HG03175 (cell line): Measurements from ENCODE around the gene CREB5.
"Not testable (repeated sequence)": the region's sequence is repeated elsewhere in the genome, so short reads cannot be mapped to it uniquely, and the experiment has no call there.

Source experiments
- ATAC-seq: cut with Tn5 transposase; IDR thresholded peaks from one replicate; pipeline ENCODE4 v1.9.1; 2021; ENCODE audit warnings: mild to moderate bottlenecking, moderate library complexity; ENCODE audit not compliant: unreplicated experiment

Gene CREB5

GRCh38 chr7:28411876-28412662 lies at the start of gene CREB5:
Gene CREB5 (plus strand): TSS chr7:28412518. CDS start chr7:28412915, 397 bp downstream.
- no peak for ATAC-seq

- no peak for ATAC-seq
Observed at GRCh38 chr7:28362812-28363211, 49.5 kb upstream of the CREB5 start.

GRCh38 chr7:28364082-28364481 lies 48.2 kb upstream of the CREB5 start:
- no peak for ATAC-seq

- no peak for ATAC-seq
Observed at GRCh38 chr7:28369523-28369922, 42.8 kb upstream of the CREB5 start.

GRCh38 chr7:28371846-28372245 lies 40.5 kb upstream of the CREB5 start:
- no peak for ATAC-seq

DNA sequence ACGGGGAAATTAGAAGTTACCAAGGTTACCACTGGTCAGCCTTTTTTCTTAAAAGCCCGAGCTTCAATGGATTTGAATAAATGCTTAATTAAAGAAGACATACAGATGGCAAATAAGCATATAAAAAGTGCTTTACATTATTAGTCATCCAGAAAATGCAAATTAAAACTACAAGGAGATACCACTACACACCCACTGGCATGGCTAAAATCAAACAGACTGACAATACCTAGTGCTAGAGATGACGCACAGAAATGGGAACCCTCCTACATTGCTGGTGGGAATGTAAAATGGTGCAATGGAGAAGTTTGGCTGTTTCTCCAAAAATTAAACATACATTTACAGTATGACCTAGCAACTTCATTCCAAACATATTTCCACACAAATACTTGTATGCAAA lies 38.3 kb upstream of the CREB5 start:
- ATAC-seq = no peak

- no peak for ATAC-seq
Observed at GRCh38 chr7:28375729-28376128, 36.6 kb upstream of the CREB5 start.

GRCh38 chr7:28376634-28377033 lies 35.7 kb upstream of the CREB5 start:
- no peak for ATAC-seq

DNA sequence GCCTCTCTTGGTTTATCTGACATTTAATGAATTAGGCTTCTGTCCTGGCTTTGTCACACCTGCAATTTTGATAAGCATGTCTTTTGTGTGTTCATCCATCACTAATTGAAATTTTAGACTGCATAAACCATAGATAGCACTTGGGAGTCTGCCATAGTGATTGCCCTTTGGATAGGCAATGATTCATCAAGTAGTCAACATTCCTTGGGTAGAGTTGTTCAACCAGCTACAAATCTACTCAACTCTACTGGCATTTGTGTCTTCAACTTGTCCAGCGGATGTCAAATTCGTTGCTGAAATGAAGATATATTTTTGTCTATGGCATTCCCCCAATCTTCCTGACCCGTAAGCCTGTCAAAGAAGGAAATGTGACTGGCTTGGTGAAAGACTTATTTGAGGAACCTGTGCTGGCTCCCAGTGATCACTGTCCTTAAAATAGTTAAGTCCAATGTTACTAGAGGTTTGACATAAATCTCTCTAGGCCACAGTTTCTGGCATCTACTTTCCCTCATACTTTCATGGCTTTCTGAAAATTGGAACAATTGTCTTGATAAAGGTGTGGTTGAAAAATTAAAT lies 33.7 kb upstream of the CREB5 start:
- ATAC-seq = no peak

- no peak for ATAC-seq
Observed at GRCh38 chr7:28381466-28381865, 30.9 kb upstream of the CREB5 start.

GRCh38 chr7:28382144-28382543 lies 30.2 kb upstream of the CREB5 start:
- no peak for ATAC-seq

DNA sequence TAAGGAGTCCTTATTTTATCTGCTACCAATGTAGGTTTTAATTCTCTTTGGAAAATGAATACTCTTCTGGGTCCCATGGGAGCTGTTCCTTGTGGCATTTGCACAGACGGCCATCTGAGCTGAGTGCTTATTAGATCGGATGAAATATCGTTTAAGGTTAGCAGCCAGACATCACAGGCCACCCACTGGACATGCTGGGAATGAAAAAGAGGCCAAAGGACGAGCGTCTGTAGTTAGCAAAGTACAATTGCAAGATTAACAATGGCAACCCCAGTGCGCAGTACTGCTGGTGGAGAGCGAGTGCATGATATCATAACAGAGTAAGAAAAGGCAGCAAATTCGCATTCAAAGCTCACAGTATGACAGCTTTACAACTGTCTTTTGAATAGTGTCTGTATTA lies 28.3 kb upstream of the CREB5 start:
- ATAC-seq = no peak

DNA sequence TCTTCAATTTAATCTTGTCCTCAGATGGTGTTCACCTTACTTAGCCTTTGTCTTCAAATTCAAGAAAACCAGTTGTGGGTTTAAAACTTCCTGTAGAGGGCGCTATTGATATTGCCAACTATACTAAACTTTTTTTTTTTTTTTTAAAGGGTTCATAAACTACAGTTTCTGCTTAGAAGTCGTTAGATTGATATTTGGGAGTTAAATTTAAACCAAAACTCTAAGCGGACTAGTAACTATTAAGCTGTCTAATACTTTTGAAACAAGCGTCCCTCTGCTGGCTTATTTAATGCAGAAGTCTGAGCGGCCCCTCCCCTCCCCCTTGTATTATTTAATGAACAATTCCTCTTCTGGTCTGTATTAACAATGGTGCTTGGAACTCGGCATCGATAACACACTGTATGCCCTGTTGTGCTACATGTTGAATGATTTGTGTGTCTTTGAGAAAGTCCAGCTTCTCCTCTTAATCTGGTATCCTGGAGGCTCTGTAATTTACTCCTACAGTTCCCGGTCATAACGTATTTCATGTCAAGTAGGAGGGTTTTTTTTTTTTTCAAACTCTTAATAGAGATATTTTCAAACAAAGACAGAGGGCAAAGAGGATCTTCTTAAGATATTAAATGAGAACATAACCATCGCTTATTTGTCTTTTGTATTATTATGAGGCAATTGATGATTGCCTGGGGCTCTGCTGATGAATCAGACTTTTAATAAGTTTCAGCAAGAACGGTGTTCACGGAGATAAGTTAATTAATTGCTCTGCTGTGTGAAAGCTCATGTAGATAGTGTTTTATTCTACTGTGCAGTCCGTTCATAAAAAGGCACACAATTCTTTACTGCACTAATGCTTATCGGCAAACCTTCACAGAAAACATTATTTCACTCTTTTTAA lies 22.6 kb upstream of the CREB5 start:
- ATAC-seq = no peak

DNA sequence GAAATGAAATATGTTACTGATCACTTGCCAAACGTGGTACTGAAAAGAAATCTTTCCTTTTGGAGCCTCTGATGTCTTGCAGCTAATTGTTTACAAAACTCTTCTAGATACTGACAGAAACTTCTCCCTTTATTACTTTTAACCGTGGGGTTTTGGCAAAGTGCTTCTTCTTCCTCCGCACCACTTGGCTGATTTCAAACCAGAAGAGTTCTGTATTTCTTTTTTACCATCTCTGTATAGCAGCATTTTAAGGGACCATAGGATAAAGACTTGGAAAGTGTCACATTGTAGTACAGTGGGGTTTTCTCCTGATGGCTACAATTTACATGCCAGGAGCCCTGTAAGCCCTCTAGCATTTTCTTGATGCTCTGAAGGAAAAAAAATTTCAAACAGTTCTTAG lies 21.9 kb upstream of the CREB5 start:
- no peak for ATAC-seq

GRCh38 chr7:28392289-28392688 lies 20.0 kb upstream of the CREB5 start:
- no peak for ATAC-seq

DNA sequence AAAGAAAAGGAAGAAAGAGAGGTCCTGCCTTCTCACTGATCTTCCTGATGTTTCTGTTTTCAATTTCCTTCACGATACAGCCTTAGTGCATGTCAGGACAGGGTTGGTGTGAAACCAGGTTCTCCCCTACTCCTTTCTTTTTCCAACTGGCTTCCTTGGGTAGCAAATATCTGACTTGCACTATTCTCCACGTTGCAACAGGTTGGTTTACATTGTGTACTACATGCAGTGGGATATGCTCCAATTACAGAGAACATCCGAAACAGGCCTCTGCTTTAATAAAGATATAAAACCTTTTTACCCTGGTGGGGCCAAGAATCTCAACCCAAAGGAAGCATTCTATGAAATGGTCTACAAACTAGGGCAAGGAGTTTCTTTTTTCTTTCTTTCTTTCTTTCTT lies 16.9 kb upstream of the CREB5 start:
- no peak for ATAC-seq

- ATAC-seq = no peak
Observed at GRCh38 chr7:28395831-28396230, 16.5 kb upstream of the CREB5 start.

DNA sequence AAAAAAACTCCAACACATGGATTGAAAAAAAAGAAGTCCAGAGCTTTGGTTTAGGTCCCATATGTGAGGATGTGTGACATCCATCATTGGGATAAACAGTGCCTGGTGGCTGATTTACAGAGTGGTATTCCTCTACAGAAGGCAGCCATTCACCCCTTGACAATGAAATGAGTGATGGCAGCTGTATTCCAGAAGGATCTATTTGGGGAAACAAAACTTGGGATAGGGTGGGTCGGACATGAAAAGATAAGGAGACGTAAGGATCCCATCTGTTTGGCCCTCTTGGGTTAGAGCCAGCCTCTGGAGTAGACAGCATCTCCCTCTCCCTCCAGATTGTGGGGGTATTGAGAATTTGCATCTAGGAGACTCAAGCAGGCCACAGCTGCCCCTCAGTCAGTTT lies 15.2 kb upstream of the CREB5 start:
- ATAC-seq = no peak

- ATAC-seq = no peak
Observed at GRCh38 chr7:28400838-28401360, 11.4 kb upstream of the CREB5 start.

- not testable (repeated sequence) for ATAC-seq
Observed at GRCh38 chr7:28401567-28401966, 10.8 kb upstream of the CREB5 start.

DNA sequence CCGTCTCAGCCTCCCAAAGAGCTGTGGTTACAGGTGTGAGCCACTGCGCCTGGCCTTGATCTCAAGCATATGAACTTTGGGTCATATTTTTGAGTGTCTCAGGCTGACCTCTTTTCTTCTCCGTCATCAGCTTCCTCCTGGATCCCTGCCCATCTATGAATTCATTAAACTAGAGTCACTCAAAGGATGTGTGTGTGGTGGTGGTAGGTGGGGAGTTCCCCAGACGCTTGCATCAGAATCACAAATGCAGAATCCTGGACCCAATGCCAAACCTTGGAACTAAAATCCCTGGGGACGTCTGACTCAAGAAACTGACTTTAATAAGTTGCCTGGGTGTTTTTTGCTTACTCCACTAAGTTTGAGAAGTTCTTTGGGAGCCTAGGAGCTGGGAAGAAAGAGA lies 6.7 kb upstream of the CREB5 start:
- ATAC-seq = no peak
